Testis (tissue), 3 donors: Measurements from ENCODE around the gene NAA16. TPM values are rescaled to one million over a fixed set of nuclear protein-coding genes. Genes with fewer than 3 reads are reported as not detected.
A peak's percentile ranks its signal among the peaks of the same experiment; 100 is the strongest.

Source experiments
- DNase-seq: peaks from one replicate; pipeline ENCODE4 v3.0.0-alpha.2; 2019
- H3K27ac ChIP-seq, 2 donors: fragments of 200-600 bp; sonication (generic); one replicate each; pipeline ENCODE4 v1.5.1; 2019
- H3K27me3 ChIP-seq: fragments of 200-600 bp; sonication (generic); one replicate; pipeline ENCODE4 v1.5.1; 2019
- H3K36me3 ChIP-seq: fragments of 200-600 bp; sonication (generic); one replicate; pipeline ENCODE4 v1.5.1; 2017; ENCODE audit warnings: low read depth; ENCODE audit errors: missing control alignments
- H3K4me1 ChIP-seq: fragments of 200-600 bp; sonication (generic); one replicate; pipeline ENCODE4 v1.5.1; 2019
- H3K4me3 ChIP-seq, 2 donors: fragments of 200-600 bp; sonication (generic); one replicate each; pipeline ENCODE4 v1.5.1; 2017 to 2019
- H3K9me3 ChIP-seq: fragments of 200-600 bp; sonication (generic); one replicate; pipeline ENCODE4 v1.5.1; 2017
- CTCF ChIP-seq, 3 experiments: fragments of 450-650 bp in 2 of 3; fragments of 200-600 bp in 1 of 3; sonication (generic) in 1 of 3; IDR thresholded peaks; one replicate each; pipeline ENCODE4 v1.5.1; 2016 to 2019; ENCODE audit warnings: antibody characterized with exemption in 3 of 3, mild to moderate bottlenecking in 2 of 3, moderate library complexity in 1 of 3
- POLR2A ChIP-seq: fragments of 450-650 bp; IDR thresholded peaks from one replicate; pipeline ENCODE4 v1.6.1; 2017; ENCODE audit warnings: antibody characterized with exemption, mild to moderate bottlenecking, moderate library complexity
- WGBS, 2 donors: methylation state at CpG; one replicate each; pipeline ENCODE4 v1.1.5; 2018; 5-methylcytosine and 5-hydroxymethylcytosine counted together
- intact Hi-C: fragments of 100-400 bp; cut with DNase I; formaldehyde crosslinking; loops from one replicate; pipeline ENCODE4 v1.15.1; 2023; ENCODE audit warnings: low total_unique reads
- polyA plus RNA-seq: library from polyadenylated mRNA; stranded (reverse); fragments of 350-450 nt; fragmentation: Illumina TruSeq; extraction: RNeasy Lipid Tissue Mini Kit (QIAGEN cat#74804); gene quantifications from one replicate; pipeline ENCODE4 v1.2.3, GENCODE V29; 2014; ENCODE audit warnings: low read depth, low replicate concordance; ENCODE audit not compliant: insufficient read depth
- total RNA-seq, 2 donors: library from RNA; depleted of rRNA; stranded (reverse); fragments of >200 nt; gene quantifications; one replicate each; pipeline ENCODE4 v1.2.3, GENCODE V29; 2016

The NAA16 gene
- total and polyA plus RNA-seq, 3 donors from 2014 or later: 18.5 to 38.0 (median 33.1) TPM

GRCh38 chr13:41327994-41328790, 17.1 kb downstream of the NAA16 start:
- Histone ChIP-seq H3K36me3 (no peaks in the 10 kb centered on the region), H3K27ac (no peak overlapping the region), H3K4me1 (peaks cover 5% of the 10 kb centered on the region), H3K4me3 (no peak overlapping the region), H3K9me3 (no peaks in the 10 kb centered on the region), H3K27me3 (no peaks in the 10 kb centered on the region)
- TF ChIP-seq CTCF (IDR thresholded peaks at IDR 0.05) (no peak), POLR2A (no peak)
- intact Hi-C loops: no loop called here
- no peak for DNase-seq
- 70 to 74% methylated on average over 3 of the region's 3 CpGs for WGBS, 2 donors

GRCh38 chr13:41332829-41333228, 21.8 kb downstream of the NAA16 start:
- no peak for DNase-seq
- Histone ChIP-seq H3K4me1 (peaks cover 17% of the 10 kb centered on the region), H3K9me3 (no peaks in the 10 kb centered on the region), H3K4me3 (no peak overlapping the region), H3K36me3 (no peaks in the 10 kb centered on the region), H3K27me3 (no peaks in the 10 kb centered on the region), H3K27ac (peak overlapping the region in 1 of 2 donors; percentile 68)
- WGBS, 2 donors: 62 to 72% methylated on average over 1 of the region's 1 CpG
- intact Hi-C loops: no loop called here
- TF ChIP-seq POLR2A (no peak), CTCF (IDR thresholded peaks at IDR 0.05) (no peak)

GRCh38 chr13:41334810-41335209, 23.7 kb downstream of the NAA16 start:
- WGBS, 2 donors: 72 to 90% methylated on average over 4 of the region's 4 CpGs
- no peak overlapping the region for H3K27ac ChIP-seq

GRCh38 chr13:41344358-41344757, 33.3 kb downstream of the NAA16 start:
- no peak for DNase-seq
- TF ChIP-seq CTCF (IDR thresholded peaks at IDR 0.05): no peak
- TF ChIP-seq POLR2A: no peak
- no peaks in the 10 kb centered on the region for H3K36me3 ChIP-seq
- peaks cover 8% of the 10 kb centered on the region for H3K4me1 ChIP-seq
- no peaks in the 10 kb centered on the region for H3K9me3 ChIP-seq
- intact Hi-C loops: no loop called here
- H3K27me3 ChIP-seq: no peaks in the 10 kb centered on the region
- no peak overlapping the region for H3K4me3 ChIP-seq
- H3K27ac ChIP-seq: no peak overlapping the region
- 81 to 86% methylated on average over 4 of the region's 4 CpGs for whole genome bisulfite sequencing, 2 donors

More at GRCh38 chr13:41334810-41335209, 23.7 kb downstream of the NAA16 start:
- TF ChIP-seq POLR2A (no peak), CTCF (IDR thresholded peaks at IDR 0.05) (no peak)
- peaks cover 17% of the 10 kb centered on the region for H3K4me1 ChIP-seq
- H3K27me3 ChIP-seq: no peaks in the 10 kb centered on the region
- no peak for DNase-seq
- intact Hi-C loops: no loop called here
- H3K4me3 ChIP-seq: no peak overlapping the region
- H3K9me3 ChIP-seq: no peaks in the 10 kb centered on the region
- H3K36me3 ChIP-seq: no peaks in the 10 kb centered on the region
